GM12873 (cell line): Measurements from ENCODE around the gene TNP1.

ENCODE experiments used
- TF ChIP-seq, protein P1 (sequence below): IDR thresholded peaks from 2 replicates; pipeline ENCODE4 v1.5.1; 2012; ENCODE audit warnings: low read depth, mild to moderate bottlenecking, moderate library complexity, low read length, control low read depth; ENCODE audit not compliant: insufficient read depth; ENCODE audit errors: missing control alignments

The TNP1 gene

GRCh38 chr2:216884347-216884746 lies 24.5 kb upstream of the TNP1 start:
- TF ChIP-seq, protein P1, sequence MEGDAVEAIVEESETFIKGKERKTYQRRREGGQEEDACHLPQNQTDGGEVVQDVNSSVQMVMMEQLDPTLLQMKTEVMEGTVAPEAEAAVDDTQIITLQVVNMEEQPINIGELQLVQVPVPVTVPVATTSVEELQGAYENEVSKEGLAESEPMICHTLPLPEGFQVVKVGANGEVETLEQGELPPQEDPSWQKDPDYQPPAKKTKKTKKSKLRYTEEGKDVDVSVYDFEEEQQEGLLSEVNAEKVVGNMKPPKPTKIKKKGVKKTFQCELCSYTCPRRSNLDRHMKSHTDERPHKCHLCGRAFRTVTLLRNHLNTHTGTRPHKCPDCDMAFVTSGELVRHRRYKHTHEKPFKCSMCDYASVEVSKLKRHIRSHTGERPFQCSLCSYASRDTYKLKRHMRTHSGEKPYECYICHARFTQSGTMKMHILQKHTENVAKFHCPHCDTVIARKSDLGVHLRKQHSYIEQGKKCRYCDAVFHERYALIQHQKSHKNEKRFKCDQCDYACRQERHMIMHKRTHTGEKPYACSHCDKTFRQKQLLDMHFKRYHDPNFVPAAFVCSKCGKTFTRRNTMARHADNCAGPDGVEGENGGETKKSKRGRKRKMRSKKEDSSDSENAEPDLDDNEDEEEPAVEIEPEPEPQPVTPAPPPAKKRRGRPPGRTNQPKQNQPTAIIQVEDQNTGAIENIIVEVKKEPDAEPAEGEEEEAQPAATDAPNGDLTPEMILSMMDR, result no peak

DNA sequence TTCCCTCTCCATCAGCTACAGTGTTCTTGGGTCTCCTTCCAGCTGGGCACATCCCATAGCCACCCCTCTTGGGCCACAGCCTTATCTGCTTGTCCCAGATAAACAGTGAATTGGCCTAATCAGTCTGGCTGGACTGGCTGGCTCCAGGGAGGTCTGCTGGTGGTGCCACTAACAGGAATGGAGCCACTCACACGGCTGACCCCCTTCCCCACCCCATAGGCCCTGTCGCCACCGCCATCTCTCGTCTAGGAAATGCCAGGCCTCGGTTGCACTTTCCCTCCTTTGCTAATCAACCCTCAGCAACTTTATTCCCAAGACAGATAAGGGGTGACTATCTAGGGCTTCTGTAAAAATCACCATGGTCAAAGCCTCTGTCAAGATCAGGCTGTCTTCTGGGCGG lies 23.0 kb upstream of the TNP1 start:
- TF ChIP-seq, protein P1, result no peak

DNA sequence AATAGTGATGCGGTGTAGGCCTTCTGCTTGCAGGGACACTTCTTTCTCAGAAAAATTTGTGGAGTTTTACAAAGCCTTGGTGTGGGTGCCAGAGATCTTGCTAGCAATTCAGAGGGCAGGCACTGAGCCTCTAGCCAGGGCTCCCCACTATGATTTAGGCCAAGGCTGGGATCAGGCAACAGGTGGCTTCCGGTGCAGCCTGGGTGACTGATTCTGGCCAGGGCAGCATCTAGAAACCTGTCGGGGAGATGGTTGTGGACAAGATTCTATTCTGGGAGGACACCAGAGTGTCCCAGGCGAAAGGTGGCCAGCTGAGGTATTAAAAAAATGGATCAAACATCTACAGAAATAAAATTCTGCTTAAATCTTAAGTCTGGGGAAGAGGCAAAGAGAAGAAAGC lies 21.5 kb upstream of the TNP1 start:
- TF ChIP-seq, protein P1, result no peak

DNA sequence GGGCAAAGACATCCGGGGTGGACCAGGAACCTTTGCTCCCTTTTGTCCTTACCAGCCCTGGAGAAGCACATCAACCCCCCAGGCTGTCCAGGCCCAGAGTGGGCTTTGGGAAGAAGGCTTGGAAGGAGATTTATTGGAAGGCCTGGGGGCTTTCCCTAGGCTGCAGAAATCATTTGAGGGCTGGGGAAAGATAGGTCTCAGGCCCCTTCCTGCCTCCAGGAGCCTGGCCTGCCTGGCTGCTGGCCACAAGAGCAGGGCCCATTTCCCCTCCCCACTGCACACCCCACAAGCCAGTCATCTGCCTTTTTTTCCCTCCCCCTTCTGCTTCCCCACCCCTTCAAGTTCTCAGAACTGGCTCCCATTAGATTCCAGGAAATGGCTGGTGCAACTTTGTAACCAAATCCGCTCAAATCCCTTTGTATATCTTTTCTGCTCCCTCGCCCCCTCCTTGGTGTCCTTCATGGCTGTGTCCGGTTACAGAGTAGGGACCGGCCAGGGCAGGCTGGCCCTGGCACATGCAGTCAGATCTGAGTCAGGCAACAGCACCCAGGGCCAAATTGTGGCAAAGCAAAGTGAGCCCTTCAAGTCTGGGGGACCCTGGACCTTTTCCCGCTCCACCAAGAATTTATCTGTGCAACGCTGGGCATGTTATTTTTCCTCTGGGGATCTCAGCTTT lies 20.8 kb upstream of the TNP1 start:
- TF ChIP-seq, protein P1, result no peak

- TF ChIP-seq, protein P1, result no peak
Measured at GRCh38 chr2:216879727-216880508, 20.1 kb upstream of the TNP1 start.

GRCh38 chr2:216878072-216878471 lies 18.2 kb upstream of the TNP1 start:
- TF ChIP-seq, protein P1, result no peak

DNA sequence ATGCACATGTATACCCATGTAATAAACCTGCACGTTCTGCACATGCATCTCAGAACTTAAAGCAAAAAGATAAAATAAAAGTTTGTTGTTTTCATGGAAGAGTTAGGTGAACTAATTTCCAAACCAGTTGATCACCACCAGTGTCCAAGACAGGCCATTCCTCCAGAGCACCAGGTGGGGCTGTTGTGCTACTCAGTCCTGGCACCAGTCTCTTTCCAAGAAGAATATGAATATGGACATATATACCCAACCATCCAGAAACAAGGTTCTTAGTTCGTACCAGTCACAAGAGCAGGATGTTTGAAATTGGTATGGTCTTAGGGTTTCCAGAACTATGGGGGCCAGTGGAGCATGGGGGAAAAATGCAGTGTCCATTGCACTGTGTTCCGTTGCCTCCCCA lies 17.2 kb upstream of the TNP1 start:
- TF ChIP-seq, protein P1, result peak; percentile 22
